Measurements from ENCODE around the gene CD70.

The CD70 gene

GRCh38 chr19:6543866-6544347 is 47.0 kb downstream of the CD70 start:
- peak; percentile 52 for FAIRE-seq
- no peak for DNase-seq (ENCODE audit: insufficient read length, low spot score)
- TF ChIP-seq POU2F2 (IDR thresholded peaks at IDR 0.05; ENCODE audit: low read depth, low read length) (no peak), TAF1 (IDR thresholded peaks at IDR 0.05; ENCODE audit: low read depth, low read length) (no peak), POLR2AphosphoS5 (IDR thresholded peaks at IDR 0.05; ENCODE audit: low read depth, low read length) (no peak), SPI1 (IDR thresholded peaks at IDR 0.05; ENCODE audit: low read depth, low read length) (no peak), POLR2A (IDR thresholded peaks at IDR 0.05; ENCODE audit: low read depth, low read length) (no peak; the same call in 1 of the 2 replicates), PAX5 (IDR thresholded peaks at IDR 0.05; ENCODE audit: insufficient read depth, low read length, severe bottlenecking) (no peak)

- peak; percentile 13 for FAIRE-seq
- DNase-seq (ENCODE audit: insufficient read length, low spot score): no peak
- peak; percentile 53; the same call in 1 of the 2 replicates for TF ChIP-seq POLR2AphosphoS5 (IDR thresholded peaks at IDR 0.05; ENCODE audit: low read depth, low read length)
- TF ChIP-seq POLR2A (IDR thresholded peaks at IDR 0.05; ENCODE audit: low read depth, low read length): no peak; the same call in 1 of the 2 replicates
These were observed 49.8 kb downstream of the CD70 start for GRCh38 chr19:6540918-6541689.

GRCh38 chr19:6539514-6539913 is 51.4 kb downstream of the CD70 start:
- DNase-seq (ENCODE audit: insufficient read length, low spot score): no peak
- TF ChIP-seq POLR2A (IDR thresholded peaks at IDR 0.05; ENCODE audit: low read depth, low read length) (peak; percentile 57; the same call in 1 of the 2 replicates), PAX5 (IDR thresholded peaks at IDR 0.05; ENCODE audit: insufficient read depth, low read length, severe bottlenecking) (no peak), TAF1 (IDR thresholded peaks at IDR 0.05; ENCODE audit: low read depth, low read length) (no peak), POU2F2 (IDR thresholded peaks at IDR 0.05; ENCODE audit: low read depth, low read length) (no peak), SPI1 (IDR thresholded peaks at IDR 0.05; ENCODE audit: low read depth, low read length) (no peak), POLR2AphosphoS5 (IDR thresholded peaks at IDR 0.05; ENCODE audit: low read depth, low read length) (peak; percentile 85)
- FAIRE-seq: peak; percentile 28

Data from GM12891 (cell line).